NCI-H2196 treated with DMSO at 0.1 percent for 48 hours (cell line): ENCODE data around the gene DPH7.
"Not testable (repeated sequence)": the region's sequence is repeated elsewhere in the genome, so short reads cannot be mapped to it uniquely, and the experiment has no call there.

Experiments
- DNase-seq: peaks from one replicate; lab custom pipeline; 2025; ENCODE audit not compliant: unreplicated experiment; lab: John Stamatoyannopoulos, UW

DPH7 gene

DNA sequence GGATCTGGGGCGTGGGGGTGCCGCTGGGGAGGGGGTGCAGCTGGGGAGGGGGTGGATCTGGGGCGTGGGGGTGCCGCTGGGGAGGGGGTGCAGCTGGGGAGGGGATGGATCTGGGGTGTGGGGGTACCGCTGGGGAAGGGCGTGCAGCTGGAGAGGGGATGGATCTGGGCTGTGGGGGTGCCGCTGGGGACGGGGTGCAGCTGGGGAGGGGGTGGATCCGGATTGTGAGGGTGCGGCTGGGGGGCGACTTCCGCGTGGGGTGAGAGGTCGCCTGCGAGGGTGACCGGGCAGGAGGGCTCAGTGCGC is 27.8 kb downstream of the DPH7 start:
- not testable (repeated sequence) for DNase-seq

- peak; percentile 90 for DNase-seq
Observed at GRCh38 chr9:137550231-137550621, 28.5 kb downstream of the DPH7 start, which contains the start of gene PNPLA7. PNPLA7 (minus strand) TSS chr9:137550402; CDS start chr9:137550197, 205 bp downstream.

GRCh38 chr9:137547687-137548543 is 30.8 kb downstream of the DPH7 start:
- DNase-seq = no peak

DNA sequence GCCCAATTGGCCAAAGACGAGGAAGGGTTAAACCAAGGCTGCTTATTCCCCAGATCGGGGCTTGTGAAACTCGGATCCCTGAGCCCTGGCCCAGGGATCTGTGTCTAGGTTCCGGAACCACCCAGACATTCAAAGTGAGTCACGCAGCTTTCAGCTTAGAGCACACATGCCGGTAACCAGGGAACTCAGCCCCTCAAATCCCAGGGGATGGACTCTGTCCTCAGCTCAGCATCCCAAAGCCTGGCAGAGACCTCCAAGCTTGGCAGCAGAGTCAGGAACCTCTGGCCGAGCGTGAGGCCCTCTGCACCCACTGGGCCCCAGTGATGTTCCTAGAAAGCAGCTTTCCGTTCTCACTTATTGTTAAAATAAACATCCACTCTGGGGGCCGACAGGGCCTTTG is 33.6 kb downstream of the DPH7 start:
- no peak for DNase-seq

- DNase-seq = no peak
Observed at GRCh38 chr9:137544176-137544760, 34.5 kb downstream of the DPH7 start.

DNA sequence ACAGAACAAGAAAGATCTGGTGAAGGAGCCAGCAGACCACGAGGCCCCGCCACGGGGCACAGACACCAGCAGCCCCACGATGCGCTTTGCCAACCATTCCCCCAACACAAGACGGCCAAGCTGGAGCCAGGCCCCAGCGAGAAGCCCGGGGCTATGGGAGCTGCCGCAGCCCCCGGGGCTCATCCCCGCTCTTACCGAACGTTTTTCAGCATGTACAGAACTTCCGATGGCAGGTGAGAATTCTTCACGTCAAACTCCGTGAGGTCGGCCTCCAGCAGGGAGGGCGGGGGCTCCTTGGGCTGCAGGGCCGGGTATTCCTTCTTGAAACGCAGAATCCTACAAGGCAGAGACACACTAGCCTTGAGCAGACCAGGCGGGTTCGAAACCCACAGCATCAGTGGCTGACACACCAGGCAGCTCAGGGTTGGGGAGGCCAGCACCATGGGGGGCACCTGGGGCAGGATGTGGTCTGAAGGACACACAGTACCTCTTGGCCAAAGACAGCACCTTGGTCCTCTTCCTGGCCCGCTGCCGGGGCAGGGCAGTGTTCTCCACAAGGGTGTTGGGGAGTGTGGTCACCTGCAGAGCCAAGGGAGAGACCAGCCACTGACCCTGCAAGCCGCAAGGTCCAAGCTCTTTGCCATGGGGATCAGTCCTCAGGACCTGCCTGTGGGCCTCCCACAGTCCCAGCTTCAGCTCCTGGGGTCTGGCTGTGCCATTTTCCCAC is 35.3 kb downstream of the DPH7 start:
- DNase-seq = no peak

- DNase-seq = no peak
Observed at GRCh38 chr9:137542486-137542885, 36.2 kb downstream of the DPH7 start.

GRCh38 chr9:137540536-137540935 is 38.2 kb downstream of the DPH7 start:
- no peak for DNase-seq

- DNase-seq = no peak
Observed at GRCh38 chr9:137538058-137538457, 40.7 kb downstream of the DPH7 start.

GRCh38 chr9:137536594-137537131 is 42.1 kb downstream of the DPH7 start:
- not testable (repeated sequence) for DNase-seq

GRCh38 chr9:137535120-137535428 is 43.7 kb downstream of the DPH7 start:
- DNase-seq = no peak

- DNase-seq = peak; percentile 82
Observed at GRCh38 chr9:137534256-137535119, 44.2 kb downstream of the DPH7 start.

DNA sequence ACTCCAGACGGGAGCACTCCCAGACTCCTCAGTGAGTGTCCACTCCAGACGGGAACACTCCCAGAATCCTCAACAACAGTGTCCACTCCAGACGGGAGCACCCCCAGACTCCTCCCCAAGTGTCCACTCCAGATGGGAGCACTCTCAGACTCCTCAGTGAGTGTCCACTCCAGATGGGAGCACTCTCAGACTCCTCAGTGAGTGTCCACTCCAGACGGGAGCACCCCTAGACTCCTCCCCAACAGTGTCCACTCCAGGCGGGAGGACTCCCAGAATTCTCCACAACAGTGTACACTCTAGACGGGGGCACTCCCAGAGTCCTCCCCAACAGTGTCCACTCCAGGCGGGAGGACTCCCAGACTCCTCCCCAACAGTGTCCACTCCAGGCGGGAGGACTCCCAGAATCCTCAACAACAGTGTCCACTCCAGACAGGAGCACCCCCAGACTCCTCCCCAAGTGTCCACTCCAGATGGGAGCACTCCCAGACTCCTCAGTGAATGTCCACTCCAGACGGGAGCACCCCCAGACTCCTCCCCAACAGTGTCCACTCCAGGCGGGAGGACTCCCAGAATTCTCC is 45.7 kb downstream of the DPH7 start:
- not testable (repeated sequence) for DNase-seq

- DNase-seq = no peak
Observed at GRCh38 chr9:137531099-137531765, 47.5 kb downstream of the DPH7 start.

DNA sequence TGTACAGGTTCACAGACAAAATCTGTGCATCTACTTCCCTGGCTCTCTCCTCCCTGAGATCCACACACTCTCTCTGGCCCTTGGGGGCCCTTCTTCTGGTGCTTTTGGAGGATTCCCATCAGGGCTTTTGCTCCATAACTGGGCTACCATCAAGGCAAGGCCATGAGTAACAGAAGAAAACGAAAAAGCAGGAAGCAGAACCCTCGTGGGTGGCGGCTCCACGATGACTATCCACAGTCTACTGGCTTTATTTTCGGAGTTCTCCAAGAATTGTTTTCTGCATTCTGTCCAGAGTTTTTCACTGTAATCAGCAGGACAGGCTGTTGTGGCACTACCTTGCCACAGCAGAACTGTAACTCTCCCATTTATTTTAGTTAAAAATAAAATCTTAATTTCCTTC is 48.4 kb downstream of the DPH7 start:
- no peak for DNase-seq

GRCh38 chr9:137524981-137525317 is 53.8 kb downstream of the DPH7 start:
- no peak for DNase-seq

DNA sequence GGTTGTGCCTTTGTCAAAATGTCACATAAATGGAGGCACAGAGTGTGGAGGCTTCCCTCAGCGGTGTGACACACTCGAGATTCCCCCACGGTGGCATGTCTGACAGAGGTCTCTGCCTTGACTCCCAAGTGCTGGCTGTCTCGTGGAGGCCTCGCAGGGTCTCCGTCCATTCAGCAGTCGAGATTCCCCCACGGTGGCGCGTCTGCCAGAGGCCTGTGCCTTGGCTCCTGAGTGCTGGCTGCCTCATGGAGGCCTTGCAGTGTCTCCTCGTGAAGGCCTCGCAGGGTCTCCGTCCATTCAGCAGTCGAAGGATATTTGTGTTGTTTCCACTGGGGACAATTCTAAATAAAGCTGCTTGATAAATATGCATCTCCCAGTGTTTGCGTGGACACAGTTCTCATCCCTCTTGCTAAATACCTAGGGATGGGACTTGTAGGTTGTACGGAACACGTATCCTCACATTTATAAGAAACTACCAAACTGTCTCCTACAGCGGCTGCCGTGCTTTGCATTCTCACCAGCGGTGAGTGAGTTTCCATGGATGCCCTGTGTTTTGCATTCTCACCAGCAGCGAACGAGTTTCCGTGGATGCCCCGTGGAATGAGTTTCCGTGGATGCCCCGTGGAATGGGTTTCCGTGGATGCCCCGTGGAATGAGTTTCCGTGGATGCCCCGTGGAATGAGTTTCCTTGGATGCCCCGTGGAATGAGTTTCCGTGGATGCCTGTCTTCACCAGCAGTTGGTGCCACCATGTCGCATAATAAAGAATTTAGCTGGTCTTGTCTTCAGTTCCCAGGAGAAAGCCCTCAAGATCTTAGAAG is 54.4 kb downstream of the DPH7 start:
- no peak for DNase-seq

GRCh38 chr9:137522746-137523455 is 55.8 kb downstream of the DPH7 start:
- DNase-seq = no peak
